Measurements from ENCODE around the gene ABHD16A. TPM values are rescaled to one million over a fixed set of nuclear protein-coding genes. Genes with fewer than 3 reads are reported as not detected.

The ABHD16A gene
- total RNA-seq, 1 experiment from 2014 or later, result 37.9 TPM

- no peak for DNase-seq (ENCODE audit: low spot score)
Measured at GRCh38 chr6:31663126-31663960, 39.8 kb downstream of the ABHD16A start.

GRCh38 chr6:31662124-31662723 lies 40.9 kb downstream of the ABHD16A start:
- DNase-seq (ENCODE audit: low spot score), result no peak

- no peak for DNase-seq (ENCODE audit: low spot score)
Measured at GRCh38 chr6:31661262-31662123, 41.6 kb downstream of the ABHD16A start.

GRCh38 chr6:31660381-31661261 lies 42.5 kb downstream of the ABHD16A start, which contains the start of gene C6orf47:
TSS of gene C6orf47 (minus strand) at chr6:31660778. CDS start at chr6:31659947, 831 bp downstream.
- peak; percentile 86 for DNase-seq (ENCODE audit: low spot score)

GRCh38 chr6:31659649-31660380 lies 43.3 kb downstream of the ABHD16A start:
- DNase-seq (ENCODE audit: low spot score), result peak; percentile 56

GRCh38 chr6:31658983-31659648 lies 44.0 kb downstream of the ABHD16A start:
- DNase-seq (ENCODE audit: low spot score), result no peak

- DNase-seq (ENCODE audit: low spot score), result no peak
Measured at GRCh38 chr6:31658158-31658688, 44.9 kb downstream of the ABHD16A start.

GRCh38 chr6:31657406-31658157 lies 45.5 kb downstream of the ABHD16A start:
- no peak for DNase-seq (ENCODE audit: low spot score)

- DNase-seq (ENCODE audit: low spot score), result no peak
Measured at GRCh38 chr6:31655349-31656237, 47.5 kb downstream of the ABHD16A start, which contains the start of gene APOM. TSS of gene APOM (plus strand) at chr6:31655894. CDS start at chr6:31655967, 73 bp downstream.

- no peak for DNase-seq (ENCODE audit: low spot score)
Measured at GRCh38 chr6:31654574-31655348, 48.4 kb downstream of the ABHD16A start.

- no peak for DNase-seq (ENCODE audit: low spot score)
Measured at GRCh38 chr6:31652925-31653724, 50.0 kb downstream of the ABHD16A start.

- peak; percentile 70 for DNase-seq (ENCODE audit: low spot score)
Measured at GRCh38 chr6:31651602-31652191, 51.4 kb downstream of the ABHD16A start.

GRCh38 chr6:31645325-31645724 lies 57.8 kb downstream of the ABHD16A start:
- DNase-seq (ENCODE audit: low spot score), result no peak

- DNase-seq (ENCODE audit: low spot score), result no peak
Measured at GRCh38 chr6:31643818-31644454, 59.2 kb downstream of the ABHD16A start.

Data from HT-29 (cell line).